PC-3 (cell line): ENCODE data around the gene MKKS. TPM values are rescaled to one million over a fixed set of nuclear protein-coding genes. Genes with fewer than 3 reads are reported as not detected.
A peak's percentile ranks its signal among the peaks of the same experiment; 100 is the strongest.
"Not testable (repeated sequence)": the region's sequence is repeated elsewhere in the genome, so short reads cannot be mapped to it uniquely, and the experiment has no call there.

Source experiments
- ATAC-seq: fragments of 200-7000 bp; cut with Tn5 transposase; 2 replicates; pipeline ENCODE4 v1.9.1; 2020; ENCODE audit warnings: mild to moderate bottlenecking, moderate library complexity
- BruUV-seq: library from RNA; stranded (reverse); fragments of 400-500 nt; replicated peaks from 2 replicates; lab custom pipeline; 2021; lab: Mats Ljungman, UMichigan
- CTCF ChIA-PET: fragments of 300-600 bp; sonication (Branson Sonifier 250); formaldehyde crosslinking; loops from one replicate; lab custom pipeline; 2022; ENCODE audit warnings: antibody characterized with exemption; lab: Charles Lee
- POLR2A ChIA-PET: fragments of 300-600 bp; sonication (Branson Sonifier 250); formaldehyde crosslinking; loops from one replicate; lab custom pipeline; 2022; ENCODE audit warnings: antibody characterized with exemption; ENCODE audit not compliant: unreplicated experiment; lab: Charles Lee
- DNase-seq: peaks from one replicate; pipeline ENCODE4 v3.0.0-alpha.2; 2015
- H2AFZ ChIP-seq: fragments of 300-600 bp; sonication (generic); 2 replicates; pipeline ENCODE4 v1.6.0; 2016; ENCODE audit warnings: antibody characterized with exemption, low read length
- H3F3A ChIP-seq: fragments of 300-600 bp; sonication (generic); one replicate; pipeline ENCODE4 v1.6.0; 2017; ENCODE audit warnings: antibody characterized with exemption, low read length, control low read depth, mild to moderate bottlenecking; ENCODE audit not compliant: unreplicated experiment
- H3K27ac ChIP-seq: fragments of 300-600 bp; sonication (generic); 2 replicates; pipeline ENCODE4 v1.5.1; 2016; ENCODE audit warnings: mild to moderate bottlenecking, low read length
- H3K27me3 ChIP-seq: fragments of 300-600 bp; sonication (generic); 2 replicates; pipeline ENCODE4 v1.6.1; 2016; ENCODE audit warnings: low read length, mixed read lengths
- H3K36me3 ChIP-seq: fragments of 300-600 bp; sonication (generic); 2 replicates; pipeline ENCODE4 v1.6.1; 2016; ENCODE audit warnings: low read depth, mixed run types, low read length, mixed read lengths
- H3K4me1 ChIP-seq: fragments of 300-600 bp; sonication (generic); 2 replicates; pipeline ENCODE4 v1.5.1; 2016; ENCODE audit warnings: low read length; ENCODE audit not compliant: insufficient read depth
- H3K4me2 ChIP-seq: fragments of 300-600 bp; sonication (generic); 2 replicates; pipeline ENCODE4 v1.6.0; 2016; ENCODE audit warnings: low read length
- H3K4me3 ChIP-seq: fragments of 300-600 bp; sonication (generic); 2 replicates; pipeline ENCODE4 v1.5.1; 2016; ENCODE audit warnings: mild to moderate bottlenecking, low read length, mixed read lengths
- H3K79me2 ChIP-seq: fragments of 300-600 bp; sonication (generic); 2 replicates; pipeline ENCODE4 v1.6.1; 2017; ENCODE audit warnings: low read length, mixed read lengths
- H3K9ac ChIP-seq: fragments of 300-600 bp; sonication (generic); 2 replicates; pipeline ENCODE4 v1.6.0; 2016; ENCODE audit warnings: mild to moderate bottlenecking, low read length
- H3K9me2 ChIP-seq: fragments of 300-600 bp; sonication (generic); replicated peaks from 2 replicates; pipeline ENCODE4 v1.6.1; 2016; ENCODE audit warnings: mixed run types, low read length, mixed read lengths
- H3K9me3 ChIP-seq: fragments of 300-600 bp; sonication (generic); 2 replicates; pipeline ENCODE4 v1.6.1; 2016; ENCODE audit warnings: low read length, mixed read lengths
- H4K20me1 ChIP-seq: fragments of 300-600 bp; sonication (generic); 2 replicates; pipeline ENCODE4 v1.6.1; 2016; ENCODE audit warnings: low read length, mixed read lengths
- CTCF ChIP-seq: fragments of 300-600 bp; sonication (generic); conservative IDR thresholded peaks from 2 replicates; pipeline ENCODE4 v1.5.1; 2017; ENCODE audit warnings: antibody characterized with exemption, low read depth, mild to moderate bottlenecking, low read length
- EZH2 ChIP-seq: fragments of 300-600 bp; sonication (generic); IDR thresholded peaks from one replicate; pipeline ENCODE4 v1.6.1; 2017; ENCODE audit warnings: antibody characterized with exemption, mild to moderate bottlenecking, low read length; ENCODE audit not compliant: unreplicated experiment
- EZH2phosphoT487 ChIP-seq: fragments of 300-600 bp; sonication (generic); IDR thresholded peaks from 2 replicates; pipeline ENCODE4 v1.6.1; 2018; ENCODE audit warnings: mild to moderate bottlenecking, antibody characterized with exemption, low read length, borderline replicate concordance
- intact Hi-C: fragments of 100-400 bp; cut with micrococcal nuclease; formaldehyde crosslinking; loops from 2 replicates; pipeline ENCODE4 v1.9.0; 2023
- total RNA-seq: library from RNA; depleted of rRNA; stranded (reverse); fragments of >200 nt; gene quantifications from 2 replicates; pipeline ENCODE4 v1.2.3, GENCODE V29; 2014

MKKS gene
- total RNA-seq, 1 experiment from 2014 or later: 13.6 TPM

GRCh38 chr20:10419550-10420133, 14.4 kb downstream of the MKKS start:
- H3K9ac ChIP-seq: 0 out of 2 replicates have a peak overlapping the region, but pooled peaks have one; percentile 18
- DNase-seq (peak; percentile 77), ATAC-seq (peak; percentile 83)
- ChIA-PET POLR2A (no interaction called here), CTCF (no interaction called here)
- peak overlapping the region; percentile 62 for H3K27ac ChIP-seq
- peaks cover 37% of the 10 kb centered on the region for H3K4me1 ChIP-seq
- BruUV-seq: no TSS peak
- intact Hi-C loops: loop anchor here (10.0 kb wide), 2 partner anchors 385 to 1125 kb away; partner anchors contain the start of gene ANKEF1
- H3K9me2 ChIP-seq: no peaks in the 10 kb centered on the region
- H2AFZ ChIP-seq: no peak overlapping the region
- no peaks in the 10 kb centered on the region for H3F3A ChIP-seq
- TF ChIP-seq EZH2 (no peak), CTCF (no peak), EZH2phosphoT487 (no peak)
- 0 out of 2 replicates have a peak, but pooled peaks cover 4% of the 10 kb centered on the region for H4K20me1 ChIP-seq
- no peaks in the 10 kb centered on the region for H3K27me3 ChIP-seq
- H3K4me2 ChIP-seq: peak overlapping the region; percentile 57
- H3K79me2 ChIP-seq: peaks cover 72% of the 10 kb centered on the region
- H3K4me3 ChIP-seq: no peak overlapping the region
- peaks cover 30% of the 10 kb centered on the region for H3K36me3 ChIP-seq
- no peaks in the 10 kb centered on the region for H3K9me3 ChIP-seq

DNA sequence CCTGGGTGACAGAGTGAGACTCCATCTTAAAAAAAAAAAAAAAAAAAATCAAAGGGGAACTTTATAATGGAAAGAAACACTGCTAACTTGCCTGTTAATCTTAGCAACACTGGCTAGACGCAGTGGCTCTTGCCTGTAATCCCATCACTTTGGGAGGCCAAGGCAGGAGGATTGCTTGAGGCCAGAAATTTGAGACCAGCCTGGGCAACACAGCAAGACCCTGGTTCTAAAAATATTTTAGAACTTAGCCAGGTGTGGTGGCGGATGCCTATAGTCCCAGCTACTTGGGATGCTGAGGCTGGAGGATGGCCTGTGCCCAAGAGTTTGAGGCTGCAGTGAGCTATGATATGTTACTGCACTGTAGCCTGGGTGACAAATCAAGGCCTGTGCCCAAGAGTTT, 16.8 kb downstream of the MKKS start:
- POLR2A ChIA-PET, H3K9me3 ChIP-seq, H4K20me1 ChIP-seq, H3K27ac ChIP-seq, H3K9ac ChIP-seq, H3K27me3 ChIP-seq, H3K4me3 ChIP-seq, intact Hi-C loops, BruUV-seq, CTCF ChIA-PET, H3K9me2 ChIP-seq, H2AFZ ChIP-seq, ATAC-seq, H3K4me2 ChIP-seq, H3F3A ChIP-seq, DNase-seq: not testable (repeated sequence)
- Histone ChIP-seq H3K36me3 (peaks cover 42% of the 10 kb centered on the region), H3K79me2 (peaks cover 53% of the 10 kb centered on the region), H3K4me1 (peaks cover 39% of the 10 kb centered on the region)

GRCh38 chr20:10415013-10415650, 18.9 kb downstream of the MKKS start:
- H2AFZ ChIP-seq: no peak overlapping the region
- H3K36me3 ChIP-seq: peaks cover 45% of the 10 kb centered on the region
- peaks cover 32% of the 10 kb centered on the region for H3K4me1 ChIP-seq
- ATAC-seq: peak; percentile 76
- H3F3A ChIP-seq: no peaks in the 10 kb centered on the region
- CTCF ChIA-PET: no interaction called here
- peak; percentile 83 for DNase-seq
- no peaks in the 10 kb centered on the region for H3K9me2 ChIP-seq
- intact Hi-C loops: loop anchor here (1.0 kb wide), 1 partner anchor 19 kb away; the partner anchor contains the start of gene MKKS
- H4K20me1 ChIP-seq: no peaks in the 10 kb centered on the region
- peak overlapping the region; percentile 3; the same call in 1 of the 2 replicates for H3K27ac ChIP-seq
- POLR2A ChIA-PET: no interaction called here
- peak overlapping the region; percentile 21 for H3K4me2 ChIP-seq
- H3K9me3 ChIP-seq: no peaks in the 10 kb centered on the region
- H3K9ac ChIP-seq: no peak overlapping the region
- no peak for TF ChIP-seq EZH2phosphoT487
- H3K4me3 ChIP-seq: no peak overlapping the region
- H3K27me3 ChIP-seq: no peaks in the 10 kb centered on the region
- BruUV-seq: no TSS peak
- H3K79me2 ChIP-seq: peaks cover 36% of the 10 kb centered on the region
